Left forelimb (tissue), 1 donor: ENCODE results near the gene FAM20C.

Experiments
- DNase-seq: peaks from one replicate; pipeline ENCODE4 v3.0.0-alpha.2; 2018; ENCODE audit warnings: low spot score

Gene FAM20C

DNA sequence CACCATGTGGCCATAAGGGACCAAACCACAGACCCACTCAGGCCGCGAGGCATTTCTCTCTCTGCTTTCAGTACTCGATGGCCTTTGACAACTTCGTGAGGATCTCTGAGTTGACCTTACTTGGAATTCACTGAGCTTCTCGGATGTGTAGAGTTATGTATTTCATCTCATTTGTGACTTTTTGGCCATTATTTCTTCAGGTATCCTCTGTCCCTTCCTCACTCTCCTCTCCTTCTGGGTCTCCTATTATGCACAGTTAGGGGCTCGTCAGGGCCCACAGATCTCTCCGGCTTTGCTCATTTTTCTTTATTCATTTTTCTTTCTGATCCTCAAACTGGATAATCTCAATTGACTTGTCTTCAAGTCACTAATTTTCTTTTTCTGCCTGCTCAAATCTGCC lies 81.0 kb downstream of the FAM20C start:
- no peak for DNase-seq

DNA sequence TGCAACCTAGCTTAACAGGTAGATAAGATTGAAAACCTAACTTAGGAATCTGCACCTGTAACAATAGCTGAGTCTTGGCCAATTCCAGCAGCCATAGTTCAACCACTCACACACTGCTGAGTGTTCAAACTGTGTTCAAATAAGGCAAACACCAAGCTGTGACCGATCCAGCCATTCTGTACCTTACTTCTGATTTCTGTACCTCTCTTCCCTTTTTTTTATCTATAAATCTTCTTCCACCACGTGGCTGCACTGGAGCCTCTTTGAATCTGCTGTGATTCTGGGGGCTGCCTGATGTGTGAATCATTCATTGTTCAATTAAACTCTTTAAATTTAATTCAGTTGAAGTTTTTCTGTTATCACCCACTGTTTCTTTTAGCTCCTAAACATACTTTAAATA lies 81.9 kb downstream of the FAM20C start:
- DNase-seq = no peak

DNA sequence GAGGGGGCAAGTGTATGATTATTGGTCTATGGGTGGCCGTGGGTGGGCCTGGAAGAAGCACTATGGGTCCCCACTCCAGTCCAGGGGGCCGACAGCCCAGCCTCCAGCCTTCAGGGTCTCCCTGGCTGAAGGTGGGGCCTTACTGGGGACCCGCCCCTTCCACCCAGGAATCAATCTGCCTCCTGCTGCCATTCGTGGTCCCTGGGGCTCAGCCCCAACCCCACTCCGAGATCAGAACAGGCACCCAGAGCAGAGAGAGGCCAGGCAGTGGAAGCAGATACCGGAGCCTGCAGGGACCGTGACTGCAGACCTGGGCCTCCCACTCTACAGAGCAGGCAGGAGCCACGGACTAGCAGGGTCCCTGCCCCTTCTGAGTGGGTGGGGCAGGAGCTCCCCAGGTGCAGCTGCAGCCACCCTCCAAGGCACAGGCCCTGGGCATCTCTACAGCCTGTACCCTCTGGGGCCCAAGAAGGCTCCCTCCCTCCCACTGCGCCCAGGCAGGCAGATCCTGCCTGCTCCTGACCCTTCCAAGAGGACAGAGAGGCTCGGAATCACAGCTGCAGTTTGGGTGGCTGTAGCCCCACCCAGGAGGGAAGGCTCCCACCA lies 84.0 kb downstream of the FAM20C start:
- DNase-seq = no peak

DNA sequence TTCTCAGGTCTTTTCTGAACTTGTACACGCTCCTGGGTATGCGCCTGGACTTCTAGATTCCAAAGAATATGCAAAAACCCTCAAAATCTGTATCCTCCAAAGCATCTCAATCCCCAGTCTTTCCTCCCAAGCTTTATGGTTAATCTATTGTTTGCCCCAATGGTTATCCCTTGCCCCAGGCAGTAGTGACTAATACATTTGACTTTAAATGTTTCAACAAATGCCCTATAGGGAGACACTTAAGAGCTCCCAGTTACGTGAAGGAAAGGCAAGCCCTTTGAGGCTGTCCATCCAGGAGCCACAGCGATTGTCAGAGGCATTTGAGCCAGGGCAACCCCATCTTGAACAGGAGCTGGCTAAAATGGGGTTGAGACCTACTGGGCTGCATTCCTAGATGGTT lies 84.9 kb downstream of the FAM20C start:
- no peak for DNase-seq

DNA sequence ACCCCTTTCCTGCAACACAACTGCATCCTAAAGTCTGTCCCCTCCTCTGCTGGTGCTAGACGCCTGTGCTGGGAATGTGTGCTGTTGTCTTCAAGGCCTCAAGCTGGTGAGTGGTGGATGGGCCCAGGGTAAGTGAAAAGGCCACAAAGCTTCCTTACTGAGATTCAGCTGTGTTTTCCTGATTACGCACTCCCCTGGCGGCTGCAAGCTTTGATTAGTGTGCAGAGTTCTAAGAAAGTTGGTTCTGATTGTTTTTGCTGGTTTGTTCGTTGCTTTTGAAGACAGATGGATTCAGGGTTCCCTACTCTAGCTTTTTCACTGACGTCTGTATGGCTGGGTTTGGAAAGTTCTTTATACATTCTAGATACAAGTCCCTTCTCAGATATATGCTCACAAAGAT lies 85.7 kb downstream of the FAM20C start:
- DNase-seq = no peak

DNA sequence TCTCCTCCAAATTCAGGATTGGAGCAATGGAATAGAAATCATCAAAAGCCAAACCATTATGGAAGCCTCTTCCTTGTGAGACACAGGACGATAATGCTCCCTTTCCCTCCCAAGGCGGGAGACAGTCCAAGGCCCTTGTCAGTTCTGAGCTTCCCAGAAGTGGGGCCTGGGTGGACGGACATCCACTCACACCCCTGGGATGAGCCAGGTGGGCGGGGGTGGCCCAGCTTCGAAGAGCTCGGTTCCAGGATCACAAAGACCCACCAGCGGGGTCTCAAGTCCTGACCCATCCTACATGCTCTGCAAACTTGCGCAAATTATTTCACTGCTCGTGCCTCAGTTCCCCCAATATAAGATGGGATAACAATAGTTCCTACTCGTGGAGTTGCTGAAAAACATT lies 87.5 kb downstream of the FAM20C start:
- DNase-seq = no peak

DNA sequence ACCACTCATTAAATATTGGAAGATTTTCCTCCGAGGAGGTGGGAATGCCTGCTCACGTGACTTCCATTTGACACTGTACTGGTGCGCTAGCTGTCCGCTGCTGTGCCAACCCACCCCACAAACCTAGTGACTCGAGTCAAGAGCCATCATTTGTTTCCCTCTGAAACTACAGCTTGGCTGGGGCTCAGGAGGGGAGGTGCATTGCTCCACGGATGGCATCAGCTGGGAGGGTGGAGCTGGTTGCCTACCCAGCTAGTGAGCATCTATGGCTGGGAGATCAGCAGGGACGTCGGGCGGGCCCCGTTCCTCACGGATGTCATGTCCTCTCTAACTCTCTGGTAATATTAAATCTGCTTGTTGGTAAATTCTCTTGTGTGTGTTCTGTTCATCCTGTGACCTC lies 88.1 kb downstream of the FAM20C start:
- no peak for DNase-seq

DNA sequence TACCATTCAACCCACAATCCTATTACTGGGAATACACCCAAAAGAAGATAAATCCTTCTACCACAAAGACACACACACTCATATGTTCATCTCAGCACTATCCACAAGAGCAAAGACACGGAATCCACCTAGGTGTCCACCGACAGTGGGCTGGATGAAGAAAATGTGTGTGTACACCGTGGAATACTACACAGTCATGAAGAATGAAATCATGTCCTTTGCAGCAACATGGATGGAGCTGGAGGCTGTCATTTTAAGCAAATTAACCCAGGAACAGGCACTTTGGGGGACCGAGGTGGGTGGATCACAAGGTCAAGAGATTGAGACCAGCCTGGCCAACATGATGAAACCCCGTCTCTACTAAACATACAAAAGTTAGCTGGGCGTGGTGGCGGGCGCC lies 89.3 kb downstream of the FAM20C start:
- no peak for DNase-seq

DNA sequence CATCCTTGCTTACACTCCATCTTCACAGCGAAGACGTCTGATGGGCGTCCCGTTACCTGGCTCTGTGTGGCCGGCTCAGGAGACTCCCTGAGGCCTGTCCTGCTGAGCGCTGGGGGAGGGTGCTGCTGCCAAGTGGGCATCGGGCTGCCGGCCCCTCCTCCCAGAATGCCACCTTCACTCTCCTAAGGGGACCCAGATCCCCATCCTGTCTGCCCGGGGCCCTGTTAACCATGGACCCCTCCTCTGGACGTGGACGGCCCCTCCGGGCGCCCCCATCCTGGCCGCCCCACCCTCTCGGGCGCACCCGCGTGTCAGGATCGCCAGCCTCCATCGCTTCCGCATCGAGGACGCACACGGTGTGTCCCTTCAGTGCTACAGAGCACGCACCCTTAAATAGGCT lies 90.2 kb downstream of the FAM20C start:
- no peak for DNase-seq

DNA sequence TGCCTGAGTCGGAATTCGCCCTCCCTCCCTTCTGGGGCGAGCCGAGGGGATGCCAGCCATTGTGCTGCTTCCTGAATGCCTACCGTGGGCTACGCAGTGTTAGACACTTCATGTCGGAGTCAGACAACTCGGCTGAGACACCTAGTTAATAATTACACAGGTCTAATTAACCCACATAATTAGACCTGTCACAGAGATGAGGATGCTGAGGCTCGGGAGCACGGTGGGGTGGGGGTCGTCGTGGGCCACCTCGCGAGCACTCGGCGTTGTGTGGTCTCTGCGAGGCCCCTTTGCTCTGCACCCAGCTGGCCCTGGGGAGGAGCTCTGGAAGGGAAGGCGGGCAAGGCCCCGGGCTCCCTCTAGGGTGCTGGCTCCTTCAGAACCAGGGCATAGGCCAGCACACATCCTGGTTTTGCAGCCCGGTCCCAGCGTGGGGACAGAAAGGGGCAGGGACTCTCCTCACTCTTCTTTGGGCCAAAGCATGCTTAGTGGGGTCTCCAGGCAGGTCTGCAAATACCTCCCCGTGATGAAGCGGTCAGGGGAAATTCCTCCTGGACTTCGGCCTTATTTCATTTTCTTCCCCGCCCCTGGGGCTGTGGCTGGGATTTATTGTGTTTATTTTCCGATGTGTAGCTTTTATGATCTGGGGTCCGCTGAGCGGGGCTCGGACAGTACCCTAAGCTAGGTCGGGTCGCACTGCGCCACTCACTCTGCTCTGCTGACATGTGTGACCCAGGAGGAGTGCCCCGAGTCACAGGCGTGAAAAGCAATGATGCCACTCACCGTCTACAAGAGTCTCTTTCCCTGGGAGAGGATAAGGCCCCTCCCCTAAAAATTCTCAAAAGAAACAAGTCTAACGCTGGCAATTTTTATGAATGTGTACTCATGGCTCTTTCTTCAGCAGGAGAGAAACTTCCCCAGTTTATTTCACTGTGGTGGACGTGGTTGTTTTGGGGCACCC lies 92.7 kb downstream of the FAM20C start:
- DNase-seq = no peak

DNA sequence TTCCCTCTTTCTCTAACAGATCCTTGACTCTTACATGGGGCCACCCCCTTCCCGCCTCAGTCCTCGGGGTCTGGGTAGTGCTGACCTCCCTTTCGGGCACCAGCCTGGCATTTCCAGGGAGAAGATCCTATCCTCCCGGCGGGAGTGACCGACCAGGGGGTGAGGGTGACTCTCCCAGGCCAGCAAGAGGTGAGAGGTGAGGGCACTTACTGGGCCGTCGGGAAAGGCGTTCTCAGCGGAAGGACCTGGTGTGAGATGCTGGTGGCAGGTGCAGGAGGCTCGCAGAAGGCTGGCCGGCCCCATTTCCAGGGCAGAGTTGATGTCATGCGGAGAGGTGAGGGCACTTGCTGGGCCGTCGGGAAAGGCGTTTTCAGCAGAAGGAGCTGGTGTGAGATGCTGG lies 93.4 kb downstream of the FAM20C start:
- DNase-seq = no peak

DNA sequence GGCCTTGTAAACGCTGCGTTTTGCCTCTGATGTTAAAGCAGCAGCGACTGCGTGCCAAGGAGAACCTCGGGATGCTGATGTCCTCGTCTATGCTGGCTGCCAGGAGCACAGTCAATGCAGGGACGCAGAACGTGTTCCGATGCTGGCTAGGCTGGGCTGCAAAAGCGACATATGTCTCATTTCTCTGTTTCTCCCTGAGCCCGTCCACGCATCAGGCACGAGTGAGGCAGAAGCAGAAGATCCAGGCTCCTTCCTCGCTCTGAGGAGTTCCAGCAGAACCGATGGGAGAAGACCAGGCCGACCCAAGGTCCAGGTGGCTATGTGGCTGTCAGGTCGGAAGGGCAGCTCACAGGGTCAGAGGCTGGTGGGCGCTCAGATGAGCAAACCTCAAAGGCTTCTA lies 93.9 kb downstream of the FAM20C start:
- no peak for DNase-seq

DNA sequence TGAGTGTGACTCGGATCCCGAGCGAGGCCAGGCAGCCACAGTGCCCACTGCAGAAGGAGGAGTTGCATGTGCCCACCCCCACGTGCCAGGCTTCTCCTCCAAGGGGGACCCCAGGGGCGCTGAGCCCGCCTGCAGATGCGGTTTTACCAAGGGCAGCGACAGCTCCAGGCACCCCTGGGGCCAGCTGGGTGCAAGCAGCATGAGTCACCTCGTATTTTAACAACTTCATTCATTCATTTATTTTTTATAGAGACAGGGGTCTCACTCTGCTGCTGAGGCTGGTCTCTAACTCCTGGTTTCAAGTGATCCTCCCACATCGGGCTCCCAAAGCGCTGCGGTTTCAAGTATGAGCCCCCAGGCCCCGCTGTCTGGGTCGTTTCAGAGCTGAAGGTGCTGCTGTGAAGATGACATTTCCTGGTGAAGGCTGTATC lies 96.3 kb downstream of the FAM20C start:
- DNase-seq = no peak

DNA sequence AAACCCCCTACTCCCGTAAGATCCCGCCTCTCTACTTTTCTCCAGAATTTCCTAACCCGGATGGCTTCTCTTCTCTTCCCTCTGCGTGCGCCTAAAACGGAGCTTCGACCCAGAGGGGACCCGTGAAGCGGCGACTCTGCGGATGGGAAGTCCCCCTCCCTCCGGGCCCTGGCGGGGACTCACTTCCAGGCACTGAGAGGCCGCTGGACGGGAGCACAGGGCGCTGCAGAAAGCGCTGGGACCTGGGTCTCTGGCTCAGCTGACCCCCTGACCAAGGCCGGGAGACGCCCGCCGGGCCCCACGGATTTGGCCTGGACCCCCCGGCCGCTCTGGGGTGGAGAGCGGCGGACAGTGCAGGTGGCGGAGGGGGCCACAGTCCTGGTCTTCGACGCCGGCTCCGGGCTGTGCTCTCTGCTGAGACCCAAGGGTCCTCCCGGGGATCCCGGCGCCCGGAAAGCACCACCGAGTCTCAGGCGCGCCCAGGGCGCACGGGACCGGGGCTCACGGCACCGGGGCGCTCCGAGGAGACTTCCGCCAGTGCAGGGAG lies 96.9 kb downstream of the FAM20C start:
- no peak for DNase-seq

DNA sequence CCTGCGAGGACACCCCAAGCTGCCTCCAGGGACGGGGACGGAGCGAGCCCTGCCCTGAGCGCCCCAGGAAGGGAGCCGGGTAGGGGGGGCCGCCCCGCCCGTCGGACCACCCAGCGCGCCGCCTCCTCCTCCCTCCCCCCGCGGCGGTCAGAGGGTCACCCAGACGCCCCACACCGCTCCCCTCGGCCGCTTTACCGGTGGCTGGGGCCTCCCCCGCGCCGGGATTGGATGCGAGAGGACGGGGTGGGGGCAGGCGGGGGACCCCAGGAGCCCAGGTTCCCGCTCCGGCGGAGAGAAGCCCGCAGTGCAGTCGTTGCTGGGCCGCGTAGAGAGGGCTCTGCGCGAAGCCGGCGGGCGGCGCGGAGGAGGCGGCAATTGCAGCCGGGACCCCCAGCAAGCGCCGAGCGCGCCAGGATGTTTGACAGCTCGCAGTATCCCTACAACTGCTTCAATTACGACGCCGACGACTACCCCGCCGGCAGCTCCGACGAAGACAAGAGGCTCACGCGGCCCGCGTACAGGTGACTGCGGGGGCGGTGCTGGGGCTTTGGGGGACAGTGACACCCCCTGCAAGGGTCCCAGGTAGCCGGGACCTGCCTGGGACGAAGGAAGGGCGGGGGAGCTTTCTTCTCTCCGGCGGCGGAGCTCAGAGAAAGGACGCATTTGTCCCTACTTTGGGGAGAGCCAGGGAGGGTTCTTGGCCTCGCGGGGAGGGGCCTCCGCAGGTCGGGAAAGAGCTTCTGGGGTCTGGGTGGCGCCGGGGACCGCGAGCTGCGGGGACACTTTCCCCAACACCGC lies 97.6 kb downstream of the FAM20C start, which contains the start of gene FOXL3:
Gene FOXL3 (plus strand): TSS at position 415 of the 798 bp plus-strand sequence. CDS start 0 bp downstream, at position 415.
- DNase-seq = no peak

DNA sequence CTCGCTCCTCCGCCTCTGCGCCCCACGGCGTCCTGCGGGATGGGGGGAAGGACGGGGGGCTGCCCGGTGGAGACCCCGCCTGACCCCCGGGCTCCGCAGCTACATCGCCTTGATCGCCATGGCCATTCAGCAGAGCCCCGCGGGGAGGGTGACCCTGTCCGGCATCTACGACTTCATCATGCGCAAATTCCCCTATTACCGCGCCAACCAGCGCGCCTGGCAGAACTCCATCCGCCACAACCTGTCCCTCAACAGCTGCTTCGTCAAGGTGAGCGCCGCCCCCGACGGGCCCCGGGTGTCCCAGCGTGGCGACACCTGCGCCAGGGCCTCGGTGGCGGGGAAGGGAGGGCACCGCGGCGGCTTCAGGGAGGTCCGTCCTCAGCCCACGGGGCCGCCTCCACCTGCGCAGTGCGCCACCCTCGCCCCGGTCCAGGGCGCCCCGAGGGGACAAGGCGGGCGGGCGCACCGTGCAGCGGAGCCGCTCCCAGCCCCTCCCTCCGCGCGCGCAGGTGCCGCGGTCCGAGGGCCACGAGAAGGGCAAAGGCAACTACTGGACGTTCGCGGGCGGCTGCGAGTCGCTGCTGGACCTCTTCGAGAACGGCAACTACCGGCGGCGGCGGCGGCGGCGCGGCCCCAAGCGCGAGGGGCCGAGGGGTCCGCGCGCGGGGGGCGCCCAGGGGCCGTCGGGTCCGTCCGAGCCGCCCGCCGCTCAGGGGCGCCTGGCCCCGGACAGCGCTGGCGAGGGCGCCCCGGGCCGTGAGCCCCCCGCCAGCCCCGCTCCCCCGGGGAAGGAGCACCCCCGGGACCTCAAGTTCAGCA lies 98.4 kb downstream of the FAM20C start:
- no peak for DNase-seq

DNA sequence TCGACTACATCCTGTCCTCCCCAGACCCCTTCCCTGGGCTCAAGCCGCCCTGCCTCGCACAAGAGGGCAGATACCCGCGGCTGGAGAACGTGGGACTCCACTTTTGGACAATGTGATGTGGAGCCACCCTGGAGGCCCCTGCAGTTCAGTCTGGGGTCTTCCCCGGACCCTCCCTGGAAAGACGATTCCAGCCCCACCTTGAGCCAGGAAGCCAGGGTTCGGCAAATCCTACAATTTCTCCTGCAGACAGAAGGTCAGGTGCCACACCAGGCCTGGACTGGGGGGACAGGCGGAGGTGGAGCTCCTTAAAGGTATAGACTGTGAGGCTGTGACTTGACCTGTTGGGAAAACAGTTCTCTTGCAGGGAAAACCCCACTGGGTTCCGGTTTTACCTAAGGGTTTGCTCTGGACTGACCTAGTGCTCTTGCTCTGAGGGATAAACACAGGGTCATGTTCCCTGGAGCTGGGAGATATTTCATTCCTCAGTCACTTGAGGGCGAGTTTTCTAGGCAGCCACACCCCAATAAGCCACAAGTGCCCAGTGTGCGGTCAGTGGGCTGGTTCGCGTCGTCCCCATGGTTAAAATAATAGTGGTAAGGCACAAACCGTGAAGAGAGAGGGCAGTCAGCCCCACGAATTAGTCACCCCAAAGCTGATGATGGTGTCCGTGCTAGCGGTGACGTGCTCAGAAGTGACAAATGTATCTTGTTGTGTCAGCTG lies 99.2 kb downstream of the FAM20C start:
- DNase-seq = no peak

DNA sequence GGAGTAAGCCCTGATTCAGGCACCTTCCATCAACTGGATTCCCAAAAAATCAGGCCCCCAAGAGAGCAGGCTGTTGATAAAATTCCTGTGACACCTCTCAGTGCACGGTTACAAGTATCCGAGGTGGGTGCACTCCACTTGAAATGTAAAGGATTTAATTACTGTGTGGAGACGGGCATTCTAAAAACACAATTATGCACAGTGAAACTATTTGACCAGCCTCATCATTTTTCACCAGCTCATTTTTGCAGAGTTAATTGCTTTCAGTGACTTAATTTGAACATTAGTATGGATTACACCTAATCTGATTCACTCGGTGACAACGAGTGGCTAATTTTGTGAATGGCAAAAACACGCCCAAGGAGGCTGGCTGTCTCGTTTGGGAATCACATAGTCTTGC lies 99.9 kb downstream of the FAM20C start:
- no peak for DNase-seq

DNA sequence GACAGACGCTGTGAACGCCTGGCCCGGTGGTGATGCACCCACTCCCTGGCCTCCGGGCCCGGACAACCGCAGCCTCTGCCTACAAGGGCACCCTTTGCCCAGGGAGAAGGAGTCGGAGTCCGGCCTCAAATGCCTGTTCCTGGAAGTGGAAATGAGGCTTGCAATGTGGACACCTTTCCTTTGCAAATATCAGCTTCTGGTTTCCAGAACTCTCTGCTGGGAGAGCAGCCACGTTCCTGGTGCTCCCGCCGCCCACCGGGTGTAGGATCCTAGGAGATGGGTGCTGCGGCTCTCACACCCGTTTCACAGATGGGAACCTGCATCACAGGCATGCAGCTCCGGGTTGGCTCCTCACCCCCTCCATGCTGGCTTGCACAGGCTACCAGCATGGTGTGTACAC lies 100.5 kb downstream of the FAM20C start:
- no peak for DNase-seq

DNA sequence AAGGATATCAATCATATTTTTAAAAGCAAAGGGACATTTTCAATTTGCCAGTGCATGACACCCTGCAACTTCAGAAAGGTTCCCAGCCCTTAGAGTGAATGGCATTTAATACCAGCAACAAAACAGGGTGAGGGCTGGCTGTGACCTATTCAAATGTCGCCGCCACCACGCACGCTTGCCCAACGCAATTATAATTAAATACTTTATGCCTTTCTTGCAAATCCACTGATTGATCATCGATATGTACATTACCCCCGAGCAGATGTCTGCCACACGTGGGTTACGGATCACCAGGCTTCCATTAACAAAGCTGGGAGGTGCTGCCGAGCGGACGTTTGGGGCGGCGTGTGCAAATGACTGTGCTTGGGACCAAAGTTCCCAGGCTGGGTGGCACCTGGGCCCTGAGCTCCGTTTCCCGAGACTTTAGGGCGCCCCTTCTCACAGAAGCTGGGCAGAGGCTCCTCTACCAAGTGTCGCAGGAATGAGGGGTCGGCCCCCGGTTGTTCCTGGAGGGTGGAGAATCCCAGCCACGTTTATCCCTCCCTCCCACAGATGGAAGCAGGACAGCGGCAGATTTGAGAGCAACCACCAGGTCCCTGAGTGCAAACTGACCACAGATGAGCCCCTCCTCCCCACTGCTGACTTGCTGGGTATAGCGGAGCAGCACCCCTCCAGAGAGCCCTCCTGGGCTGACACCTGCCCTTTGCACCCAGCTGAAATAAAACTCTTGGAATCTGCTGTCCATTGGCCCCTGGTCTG lies 101.5 kb downstream of the FAM20C start:
- no peak for DNase-seq
